DND-41 (cell line): ENCODE measurements around the gene SLC43A3.

Experiments
- CTCF ChIP-seq: IDR thresholded peaks from 2 replicates; pipeline ENCODE4 v1.5.1; 2012; ENCODE audit warnings: borderline replicate concordance, low read length, moderate library complexity, mild to moderate bottlenecking; ENCODE audit not compliant: poor library complexity, severe bottlenecking; ENCODE audit errors: extremely low read depth
- EZH2 ChIP-seq: IDR thresholded peaks from 3 replicates; pipeline ENCODE4 v1.6.1; 2012; ENCODE audit warnings: borderline replicate concordance, low read depth, mild to moderate bottlenecking, moderate library complexity, low read length, inconsistent platforms; ENCODE audit not compliant: severe bottlenecking

GRCh38 chr11:57418131-57418530, 8.8 kb downstream of the SLC43A3 start:
- TF ChIP-seq CTCF (no peak), EZH2 (no peak)
